ENCODE data around the gene TMEM89. TPM values are rescaled to one million over a fixed set of nuclear protein-coding genes. Genes with fewer than 3 reads are reported as not detected.

Gene TMEM89
- total and polyA plus RNA-seq, 2 of the 13 experiments (the other 11 are each of a cell fraction or from before 2014, with no cell fraction given), result 0.31 to 0.59 TPM

DNA sequence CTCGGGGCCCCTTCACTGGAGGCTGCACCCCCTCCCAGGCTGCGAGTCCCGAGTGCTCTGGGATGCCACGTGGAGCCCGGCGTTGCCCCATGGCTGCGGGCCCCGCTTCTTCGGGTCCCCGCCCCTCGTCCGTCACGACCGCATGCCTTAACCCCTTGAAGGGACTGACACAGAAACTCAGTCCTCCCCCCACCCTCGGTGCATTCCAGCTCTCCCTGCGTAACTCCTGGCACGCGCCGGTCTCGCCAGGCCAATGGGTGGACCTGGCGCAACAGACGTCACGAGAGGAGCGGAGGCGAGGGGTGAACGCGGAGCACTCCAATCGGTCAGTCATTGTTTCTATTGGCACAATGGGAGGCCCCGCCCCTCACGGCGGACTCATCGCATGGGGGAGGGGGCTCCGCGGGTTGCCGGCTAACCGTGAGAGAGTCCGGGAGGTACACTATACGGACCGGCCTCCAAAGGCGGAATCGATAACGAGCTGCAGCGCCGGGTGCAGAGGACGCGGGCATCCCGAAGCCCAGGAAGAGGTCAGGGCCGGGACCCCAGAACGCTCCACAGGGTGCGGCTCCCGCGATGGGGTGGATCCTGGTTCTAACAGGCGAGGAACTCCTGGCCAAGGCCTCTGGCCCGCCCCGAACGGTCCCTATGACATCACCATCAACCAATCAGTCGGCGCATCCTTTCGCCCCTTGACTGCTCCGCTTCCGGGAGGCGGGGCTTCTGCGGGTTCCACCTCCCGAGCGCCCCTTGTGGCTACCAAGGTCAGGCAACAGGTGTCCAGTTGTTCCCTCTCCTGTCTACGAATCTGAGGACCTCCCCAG lies 42.1 kb upstream of the TMEM89 start (continued):
- TF ChIP-seq, protein P1, sequence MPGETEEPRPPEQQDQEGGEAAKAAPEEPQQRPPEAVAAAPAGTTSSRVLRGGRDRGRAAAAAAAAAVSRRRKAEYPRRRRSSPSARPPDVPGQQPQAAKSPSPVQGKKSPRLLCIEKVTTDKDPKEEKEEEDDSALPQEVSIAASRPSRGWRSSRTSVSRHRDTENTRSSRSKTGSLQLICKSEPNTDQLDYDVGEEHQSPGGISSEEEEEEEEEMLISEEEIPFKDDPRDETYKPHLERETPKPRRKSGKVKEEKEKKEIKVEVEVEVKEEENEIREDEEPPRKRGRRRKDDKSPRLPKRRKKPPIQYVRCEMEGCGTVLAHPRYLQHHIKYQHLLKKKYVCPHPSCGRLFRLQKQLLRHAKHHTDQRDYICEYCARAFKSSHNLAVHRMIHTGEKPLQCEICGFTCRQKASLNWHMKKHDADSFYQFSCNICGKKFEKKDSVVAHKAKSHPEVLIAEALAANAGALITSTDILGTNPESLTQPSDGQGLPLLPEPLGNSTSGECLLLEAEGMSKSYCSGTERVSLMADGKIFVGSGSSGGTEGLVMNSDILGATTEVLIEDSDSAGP (CRISPR knock-in tag; IDR thresholded peaks at IDR 0.05; ENCODE audit: borderline replicate concordance), result peak; percentile 89
- TF ChIP-seq NKX3-1 (CRISPR knock-in tag; IDR thresholded peaks at IDR 0.05), result 0 out of 2 replicates have a peak, but pooled peaks have one; percentile 41
- TF ChIP-seq, protein P2, sequence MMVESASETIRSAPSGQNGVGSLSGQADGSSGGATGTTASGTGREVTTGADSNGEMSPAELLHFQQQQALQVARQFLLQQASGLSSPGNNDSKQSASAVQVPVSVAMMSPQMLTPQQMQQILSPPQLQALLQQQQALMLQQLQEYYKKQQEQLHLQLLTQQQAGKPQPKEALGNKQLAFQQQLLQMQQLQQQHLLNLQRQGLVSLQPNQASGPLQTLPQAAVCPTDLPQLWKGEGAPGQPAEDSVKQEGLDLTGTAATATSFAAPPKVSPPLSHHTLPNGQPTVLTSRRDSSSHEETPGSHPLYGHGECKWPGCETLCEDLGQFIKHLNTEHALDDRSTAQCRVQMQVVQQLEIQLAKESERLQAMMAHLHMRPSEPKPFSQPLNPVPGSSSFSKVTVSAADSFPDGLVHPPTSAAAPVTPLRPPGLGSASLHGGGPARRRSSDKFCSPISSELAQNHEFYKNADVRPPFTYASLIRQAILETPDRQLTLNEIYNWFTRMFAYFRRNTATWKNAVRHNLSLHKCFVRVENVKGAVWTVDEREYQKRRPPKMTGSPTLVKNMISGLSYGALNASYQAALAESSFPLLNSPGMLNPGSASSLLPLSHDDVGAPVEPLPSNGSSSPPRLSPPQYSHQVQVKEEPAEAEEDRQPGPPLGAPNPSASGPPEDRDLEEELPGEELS (CRISPR knock-in tag; IDR thresholded peaks at IDR 0.05), result peak; percentile 39
- TF ChIP-seq ZNF883 (CRISPR knock-in tag; IDR thresholded peaks at IDR 0.05; ENCODE audit: not compliant biosample characterization), result peak; percentile 84
- no peak for TF ChIP-seq ZNF556 (CRISPR knock-in tag; IDR thresholded peaks at IDR 0.05; ENCODE audit: borderline replicate concordance)
- TF ChIP-seq ZSCAN31 (CRISPR knock-in tag; IDR thresholded peaks at IDR 0.05; ENCODE audit: low read depth), result peak; percentile 20
- 0 out of 2 replicates have a peak, but pooled peaks have one; percentile 57 for TF ChIP-seq RXRB (CRISPR knock-in tag; IDR thresholded peaks at IDR 0.05; ENCODE audit: borderline replicate concordance)
- TF ChIP-seq SRSF4 (IDR thresholded peaks at IDR 0.05; ENCODE audit: low read depth, low read length, poor library complexity, severe bottlenecking), result no peak
- TF ChIP-seq ZNF510 (CRISPR knock-in tag; IDR thresholded peaks at IDR 0.05; ENCODE audit: low read depth), result 0 out of 2 replicates have a peak, but pooled peaks have one; percentile 18
- TF ChIP-seq BRD4 (CRISPR knock-in tag; IDR thresholded peaks at IDR 0.05), result no peak
- no peak for TF ChIP-seq ZNF577 (CRISPR knock-in tag; IDR thresholded peaks at IDR 0.05; ENCODE audit: borderline replicate concordance, low read depth)
- TF ChIP-seq, protein P3, sequence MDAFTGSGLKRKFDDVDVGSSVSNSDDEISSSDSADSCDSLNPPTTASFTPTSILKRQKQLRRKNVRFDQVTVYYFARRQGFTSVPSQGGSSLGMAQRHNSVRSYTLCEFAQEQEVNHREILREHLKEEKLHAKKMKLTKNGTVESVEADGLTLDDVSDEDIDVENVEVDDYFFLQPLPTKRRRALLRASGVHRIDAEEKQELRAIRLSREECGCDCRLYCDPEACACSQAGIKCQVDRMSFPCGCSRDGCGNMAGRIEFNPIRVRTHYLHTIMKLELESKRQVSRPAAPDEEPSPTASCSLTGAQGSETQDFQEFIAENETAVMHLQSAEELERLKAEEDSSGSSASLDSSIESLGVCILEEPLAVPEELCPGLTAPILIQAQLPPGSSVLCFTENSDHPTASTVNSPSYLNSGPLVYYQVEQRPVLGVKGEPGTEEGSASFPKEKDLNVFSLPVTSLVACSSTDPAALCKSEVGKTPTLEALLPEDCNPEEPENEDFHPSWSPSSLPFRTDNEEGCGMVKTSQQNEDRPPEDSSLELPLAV (CRISPR knock-in tag; conservative IDR thresholded peaks at IDR 0.05; ENCODE audit: low read depth), result no peak
- TF ChIP-seq RFX5 (IDR thresholded peaks at IDR 0.05; ENCODE audit: low read depth, low read length), result peak; percentile 87
- TF ChIP-seq CENPT (CRISPR knock-in tag; IDR thresholded peaks at IDR 0.05; ENCODE audit: low read depth), result peak; percentile 46; the same call in 1 of the 2 replicates
- no peak for TF ChIP-seq KLF9 (CRISPR knock-in tag; IDR thresholded peaks at IDR 0.05; ENCODE audit: low read depth)
- TF ChIP-seq FOXM1 (CRISPR knock-in tag; IDR thresholded peaks at IDR 0.05), result no peak
- TF ChIP-seq, protein P4, sequence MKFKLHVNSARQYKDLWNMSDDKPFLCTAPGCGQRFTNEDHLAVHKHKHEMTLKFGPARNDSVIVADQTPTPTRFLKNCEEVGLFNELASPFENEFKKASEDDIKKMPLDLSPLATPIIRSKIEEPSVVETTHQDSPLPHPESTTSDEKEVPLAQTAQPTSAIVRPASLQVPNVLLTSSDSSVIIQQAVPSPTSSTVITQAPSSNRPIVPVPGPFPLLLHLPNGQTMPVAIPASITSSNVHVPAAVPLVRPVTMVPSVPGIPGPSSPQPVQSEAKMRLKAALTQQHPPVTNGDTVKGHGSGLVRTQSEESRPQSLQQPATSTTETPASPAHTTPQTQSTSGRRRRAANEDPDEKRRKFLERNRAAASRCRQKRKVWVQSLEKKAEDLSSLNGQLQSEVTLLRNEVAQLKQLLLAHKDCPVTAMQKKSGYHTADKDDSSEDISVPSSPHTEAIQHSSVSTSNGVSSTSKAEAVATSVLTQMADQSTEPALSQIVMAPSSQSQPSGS (CRISPR knock-in tag; IDR thresholded peaks at IDR 0.05), result peak; percentile 100
- no peak for TF ChIP-seq IKZF1 (IDR thresholded peaks at IDR 0.05)
- TF ChIP-seq, protein P5, sequence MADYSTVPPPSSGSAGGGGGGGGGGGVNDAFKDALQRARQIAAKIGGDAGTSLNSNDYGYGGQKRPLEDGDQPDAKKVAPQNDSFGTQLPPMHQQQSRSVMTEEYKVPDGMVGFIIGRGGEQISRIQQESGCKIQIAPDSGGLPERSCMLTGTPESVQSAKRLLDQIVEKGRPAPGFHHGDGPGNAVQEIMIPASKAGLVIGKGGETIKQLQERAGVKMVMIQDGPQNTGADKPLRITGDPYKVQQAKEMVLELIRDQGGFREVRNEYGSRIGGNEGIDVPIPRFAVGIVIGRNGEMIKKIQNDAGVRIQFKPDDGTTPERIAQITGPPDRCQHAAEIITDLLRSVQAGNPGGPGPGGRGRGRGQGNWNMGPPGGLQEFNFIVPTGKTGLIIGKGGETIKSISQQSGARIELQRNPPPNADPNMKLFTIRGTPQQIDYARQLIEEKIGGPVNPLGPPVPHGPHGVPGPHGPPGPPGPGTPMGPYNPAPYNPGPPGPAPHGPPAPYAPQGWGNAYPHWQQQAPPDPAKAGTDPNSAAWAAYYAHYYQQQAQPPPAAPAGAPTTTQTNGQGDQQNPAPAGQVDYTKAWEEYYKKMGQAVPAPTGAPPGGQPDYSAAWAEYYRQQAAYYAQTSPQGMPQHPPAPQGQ (CRISPR knock-in tag; IDR thresholded peaks at IDR 0.05; ENCODE audit: borderline replicate concordance), result no peak
- no peak for TF ChIP-seq ZBTB8A (CRISPR knock-in tag; IDR thresholded peaks at IDR 0.05; ENCODE audit: borderline replicate concordance, low read depth)
